GM23248 (cell line): Measurements from ENCODE around the gene MROH8. TPM values are rescaled to one million over a fixed set of nuclear protein-coding genes. Genes with fewer than 3 reads are reported as not detected.

Experiments
- DNase-seq: peaks from one replicate; pipeline ENCODE4 v3.0.0-alpha.2; 2015
- H2AFZ ChIP-seq: fragments of 200-600 bp; sonication (generic); 2 replicates; pipeline ENCODE4 v1.6.1; 2016; ENCODE audit warnings: antibody characterized with exemption
- H3F3A ChIP-seq: fragments of 200-600 bp; sonication (generic); 2 replicates; pipeline ENCODE4 v1.6.1; 2016; ENCODE audit warnings: mild to moderate bottlenecking, antibody characterized with exemption, mixed run types; ENCODE audit not compliant: insufficient read depth
- H3K27ac ChIP-seq: fragments of 200-600 bp; sonication (generic); 2 replicates; pipeline ENCODE4 v1.5.1; 2016; ENCODE audit warnings: mild to moderate bottlenecking
- H3K27me3 ChIP-seq: fragments of 200-600 bp; sonication (generic); replicated peaks from 2 replicates; pipeline ENCODE4 v1.6.1; 2016; ENCODE audit warnings: mild to moderate bottlenecking; ENCODE audit not compliant: insufficient read depth
- H3K36me3 ChIP-seq: fragments of 200-600 bp; sonication (generic); 2 replicates; pipeline ENCODE4 v1.6.1; 2016; ENCODE audit warnings: low read depth, mild to moderate bottlenecking
- H3K4me1 ChIP-seq: fragments of 200-600 bp; sonication (generic); 2 replicates; pipeline ENCODE4 v1.6.1; 2016; ENCODE audit warnings: mild to moderate bottlenecking; ENCODE audit not compliant: insufficient read depth
- H3K4me2 ChIP-seq: fragments of 200-600 bp; sonication (generic); one replicate; pipeline ENCODE4 v1.6.1; 2016; ENCODE audit warnings: mild to moderate bottlenecking; ENCODE audit not compliant: unreplicated experiment
- H3K4me3 ChIP-seq: fragments of 200-600 bp; sonication (generic); 2 replicates; pipeline ENCODE4 v1.5.1; 2016; ENCODE audit warnings: mild to moderate bottlenecking
- H3K79me2 ChIP-seq: fragments of 200-600 bp; sonication (generic); 2 replicates; pipeline ENCODE4 v1.6.1; 2016; ENCODE audit warnings: mild to moderate bottlenecking; ENCODE audit not compliant: insufficient read depth
- H3K9ac ChIP-seq: fragments of 200-600 bp; sonication (generic); 2 replicates; pipeline ENCODE4 v1.6.1; 2016; ENCODE audit warnings: mild to moderate bottlenecking
- H3K9me2 ChIP-seq: fragments of 200-600 bp; sonication (generic); 2 replicates; pipeline ENCODE4 v1.6.1; 2016; ENCODE audit warnings: mixed run types, mild to moderate bottlenecking, moderate library complexity; ENCODE audit not compliant: insufficient read depth
- H3K9me3 ChIP-seq: fragments of 200-600 bp; sonication (generic); one replicate; pipeline ENCODE4 v1.6.1; 2017; ENCODE audit warnings: low read depth
- H4K20me1 ChIP-seq: fragments of 200-600 bp; sonication (generic); 2 replicates; pipeline ENCODE4 v1.6.0; 2016; ENCODE audit not compliant: insufficient read depth
- EZH2 ChIP-seq: fragments of 200-600 bp; sonication (generic); IDR thresholded peaks from 2 replicates; pipeline ENCODE4 v1.6.1; 2018; ENCODE audit warnings: antibody characterized with exemption, mild to moderate bottlenecking; ENCODE audit not compliant: insufficient read depth, poor library complexity, severe bottlenecking
- EZH2phosphoT487 ChIP-seq: fragments of 200-600 bp; sonication (generic); IDR thresholded peaks from 2 replicates; pipeline ENCODE4 v1.6.1; 2018; ENCODE audit warnings: antibody characterized with exemption, moderate library complexity, mild to moderate bottlenecking, low read depth; ENCODE audit not compliant: insufficient read depth
- whole genome bisulfite sequencing, 2 experiments: methylation state at CpG; one replicate each; pipeline ENCODE4 v1.1.6; 2015 to 2017; ENCODE audit warnings: low lambda C conversion rate in 2 of 2, low coverage in 1 of 2; ENCODE audit errors: missing lambda C conversion rate in 2 of 2; 5-methylcytosine and 5-hydroxymethylcytosine counted together
- in situ Hi-C: fragments of 300-500 bp; cut with MboI; formaldehyde crosslinking; loops from 2 replicates; pipeline ENCODE4 v1.15.0; 2020
- polyA plus RNA-seq: library from polyadenylated mRNA; unstranded; fragments of >200 nt; fragmentation: Nextera tagmentation; extraction: Ambion mirVana; gene quantifications from 2 replicates; pipeline ENCODE4 v1.2.1, GENCODE V29; 2016
- total RNA-seq: library from RNA; depleted of rRNA; stranded (reverse); fragments of >200 nt; shearing (Covaris generic); gene quantifications from 2 replicates; pipeline ENCODE4 v1.2.3, GENCODE V29; 2014

Gene MROH8
- total and polyA plus RNA-seq, 2 experiments from 2014 or later, result 0.89 to 4.2 TPM

- H3F3A ChIP-seq, result no peaks in the 10 kb centered on the region
- H3K9me2 ChIP-seq, result no peaks in the 10 kb centered on the region
- no peaks in the 10 kb centered on the region for H4K20me1 ChIP-seq
- no peaks in the 10 kb centered on the region for H3K9me3 ChIP-seq
- WGBS, 2 experiments, result 58 to 64% methylated on average over 4 of the region's 4 CpGs
- no peaks in the 10 kb centered on the region for H3K79me2 ChIP-seq
- peak; percentile 24 for DNase-seq
- TF ChIP-seq EZH2phosphoT487 (no peak), EZH2 (no peak)
- H3K4me2 ChIP-seq, result no peak overlapping the region
- in situ Hi-C loops, result no loop called here
- no peaks in the 10 kb centered on the region for H3K27me3 ChIP-seq
- H3K4me1 ChIP-seq, result no peaks in the 10 kb centered on the region
- H3K9ac ChIP-seq, result no peak overlapping the region
- no peak overlapping the region for H3K4me3 ChIP-seq
- H2AFZ ChIP-seq, result no peak overlapping the region
- no peaks in the 10 kb centered on the region for H3K36me3 ChIP-seq
- no peak overlapping the region for H3K27ac ChIP-seq
Observed at GRCh38 chr20:37108676-37109075, 70.7 kb downstream of the MROH8 start.

- Histone ChIP-seq H3K27me3 (no peaks in the 10 kb centered on the region), H3F3A (no peaks in the 10 kb centered on the region), H3K79me2 (no peaks in the 10 kb centered on the region), H3K4me3 (no peak overlapping the region), H2AFZ (no peak overlapping the region), H3K27ac (no peak overlapping the region), H3K4me1 (no peaks in the 10 kb centered on the region), H3K4me2 (no peak overlapping the region), H3K36me3 (no peaks in the 10 kb centered on the region), H3K9me2 (no peaks in the 10 kb centered on the region), H3K9ac (no peak overlapping the region), H3K9me3 (no peaks in the 10 kb centered on the region), H4K20me1 (no peaks in the 10 kb centered on the region)
- WGBS, 2 experiments, result 82 to 85% methylated on average over 6 of the region's 6 CpGs
- in situ Hi-C loops, result no loop called here
- no peak for TF ChIP-seq EZH2
- TF ChIP-seq EZH2phosphoT487, result no peak
- DNase-seq, result no peak
Observed at GRCh38 chr20:37102571-37102970, 76.8 kb downstream of the MROH8 start.

- DNase-seq, result no peak
- Histone ChIP-seq H3K4me1 (0 out of 2 replicates have a peak, but pooled peaks cover 6% of the 10 kb centered on the region), H3K9me3 (no peaks in the 10 kb centered on the region), H3F3A (no peaks in the 10 kb centered on the region), H3K4me3 (peak overlapping the region; percentile 96), H3K27ac (no peak overlapping the region), H2AFZ (peak overlapping the region; percentile 98), H4K20me1 (no peaks in the 10 kb centered on the region), H3K79me2 (peaks cover 38% of the 10 kb centered on the region), H3K9ac (peak overlapping the region; percentile 83), H3K27me3 (no peaks in the 10 kb centered on the region), H3K9me2 (no peaks in the 10 kb centered on the region), H3K36me3 (no peaks in the 10 kb centered on the region), H3K4me2 (peak overlapping the region; percentile 74)
- WGBS, 2 experiments, result 61 to 72% methylated on average over 11 of the region's 11 CpGs
- in situ Hi-C loops, result no loop called here
- TF ChIP-seq EZH2phosphoT487 (no peak), EZH2 (no peak)
Observed at GRCh38 chr20:37096415-37097041, 82.8 kb downstream of the MROH8 start.

GRCh38 chr20:37095599-37096414 is 83.5 kb downstream of the MROH8 start, which contains the start of gene RBL1:
TSS of gene RBL1 (minus strand) at chr20:37095997. CDS start at chr20:37095928, 69 bp downstream.
- Histone ChIP-seq H3K36me3 (no peaks in the 10 kb centered on the region), H3K4me2 (peak within 1 kb of the TSS; percentile 74), H3K9ac (peak within 1 kb of the TSS; percentile 83), H3K79me2 (peaks cover 42% of the 10 kb centered on the region), H3F3A (no peaks in the 10 kb centered on the region), H3K4me3 (peak within 1 kb of the TSS; percentile 96), H3K27me3 (no peaks in the 10 kb centered on the region), H3K27ac (no peak within 1 kb of the TSS), H2AFZ (peak within 1 kb of the TSS; percentile 98), H3K9me2 (no peaks in the 10 kb centered on the region), H4K20me1 (no peaks in the 10 kb centered on the region), H3K9me3 (no peaks in the 10 kb centered on the region), H3K4me1 (0 out of 2 replicates have a peak, but pooled peaks cover 6% of the 10 kb centered on the region)
- TF ChIP-seq EZH2 (no peak), EZH2phosphoT487 (no peak)
- DNase-seq, result peak; percentile 88
- WGBS, 2 experiments, result 1% methylated on average over 49 to 54 of the region's 58 CpGs
- in situ Hi-C loops, result no loop called here
